Heart right ventricle (tissue), 16 donors: ENCODE results near the gene ACAP3. TPM values are rescaled to one million over a fixed set of nuclear protein-coding genes. Genes with fewer than 3 reads are reported as not detected.

Experiments
- ATAC-seq, 8 donors: fragments of 200-7000 bp; cut with Tn5 transposase; one replicate each; pipeline ENCODE4 v1.9.1; 2020; ENCODE audit warnings: mild to moderate bottlenecking in 8 of 8, moderate library complexity in 8 of 8, moderate number of reproducible peaks in 1 of 8
- DNase-seq, 2 donors: peaks; one replicate each; pipeline ENCODE4 v3.0.0-alpha.2; 2020
- H3K27ac ChIP-seq, 10 donors: fragments of 200-600 bp; sonication (generic) in 2 of 10; one replicate each; pipeline versions ENCODE4 v1.5.0 to v1.8.0; 2020 to 2022; ENCODE audit warnings: mild to moderate bottlenecking in 3 of 10
- H3K27me3 ChIP-seq, 7 donors: fragments of 200-600 bp; one replicate each; pipeline ENCODE4 v1.8.0; 2021 to 2022; ENCODE audit warnings: mild to moderate bottlenecking in 2 of 7
- H3K36me3 ChIP-seq, 9 donors: fragments of 200-600 bp; sonication (generic) in 1 of 9; one replicate each; pipeline versions ENCODE4 v1.5.0 to v1.8.0; 2020 to 2022; ENCODE audit warnings: mild to moderate bottlenecking in 2 of 9
- H3K4me1 ChIP-seq, 9 donors: fragments of 200-600 bp; sonication (generic) in 1 of 9; one replicate each; pipeline versions ENCODE4 v1.5.0 to v1.8.0; 2020 to 2022; ENCODE audit warnings: mild to moderate bottlenecking in 4 of 9
- H3K4me3 ChIP-seq, 10 donors: fragments of 200-600 bp; sonication (generic) in 2 of 10; one replicate each; pipeline versions ENCODE4 v1.5.0 to v1.8.0; 2020 to 2022; ENCODE audit warnings: mild to moderate bottlenecking in 7 of 10, moderate library complexity in 2 of 10
- H3K9me3 ChIP-seq, 11 donors: fragments of 200-600 bp in 10 of 11; sonication (generic) in 2 of 11; one replicate each; pipeline versions ENCODE4 v1.5.0 to v1.8.0; 2013 to 2022; ENCODE audit warnings: mild to moderate bottlenecking in 2 of 11, control low read depth in 1 of 11, moderate library complexity in 1 of 11
- WGBS, 2 donors: extraction: QIAGEN DNeasy Blood & Tissue Kit; methylation state at CpG; one replicate each; pipeline ENCODE4 v1.1.7; 2013; ENCODE audit warnings: inconsistent platforms in 1 of 2; 5-methylcytosine and 5-hydroxymethylcytosine counted together
- intact Hi-C, 10 donors: fragments of 100-400 bp; cut with DNase I; formaldehyde crosslinking; loops; one replicate each; pipeline versions ENCODE4 v1.11.1 to v1.14.2; 2022
- polyA plus RNA-seq, 2 donors: library from polyadenylated mRNA; stranded (reverse); fragments of 200-250 nt; gene quantifications; one replicate each; pipeline ENCODE4 v1.2.3, GENCODE V29; 2013
- total RNA-seq, 10 donors: library from RNA; stranded (reverse); fragmentation: NEBNext Ultra II Directional in 3 of 10; extraction: Animal tissue kit (Norgen Biotek cat#: 25700) in 3 of 10; gene quantifications; one replicate each; pipeline versions ENCODE4 v1.2.1 to v1.2.4, GENCODE V29; 2021 to 2023
- TF ChIP-seq, protein P1 (sequence below), 9 donors: fragments of 200-600 bp; sonication (generic) in 2 of 9; IDR thresholded peaks; one replicate each; pipeline versions ENCODE4 v1.5.0 to v1.8.0; 2021 to 2022; ENCODE audit warnings: antibody characterized with exemption in 9 of 9, mild to moderate bottlenecking in 5 of 9, moderate library complexity in 1 of 9
- donor health status: Arrhythmogenic right ventricular cardiomyopathy.
- donor health status: ischemic (EF 13 %, LVEDD 7.1; RV severe dilation, severe dysfunction).
- donor health status: healthy with polysubstance abuse.
- donor health status: DM: no; HTN: yes; CAD: no.
- donor health status: DM: no; HTN: no; CAD: no.
- donor health status: ischemic (EF 25% LVEDD 6.9; RV normal size, moderate dysfunction).
- donor health status: ischemic (EF 25% LVEDD 5.7; RV mildly dilated, moderate dysfunction).
- donor health status: healthy.
- donor health status: DM: yes; HTN: yes; CAD: no.
- donor health status: Ischemic cardiomyopathy.
- donor health status: ischemic (EF 35%, LVEDD 5.7; RV mildly dilated, moderate dysfunction).
- donor health status: nonischemic (EF 11% LVEDD 7.7; RV severe dilation, severe dysfunction).
- donor health status: DM: yes; HTN: yes; CAD: no.
- donor health status: PGD.
- donor health status: ischemic (EF 29% LVEDD 5.4; RV normal size, mild dysfunction).
- donor health status: nonischemic (EF 23%, LVEDD 6.1; RV moderate dilation, normal function).

Gene ACAP3
- total and polyA plus RNA-seq, 12 donors = 22.2 to 152 (median 30.4) TPM

DNA sequence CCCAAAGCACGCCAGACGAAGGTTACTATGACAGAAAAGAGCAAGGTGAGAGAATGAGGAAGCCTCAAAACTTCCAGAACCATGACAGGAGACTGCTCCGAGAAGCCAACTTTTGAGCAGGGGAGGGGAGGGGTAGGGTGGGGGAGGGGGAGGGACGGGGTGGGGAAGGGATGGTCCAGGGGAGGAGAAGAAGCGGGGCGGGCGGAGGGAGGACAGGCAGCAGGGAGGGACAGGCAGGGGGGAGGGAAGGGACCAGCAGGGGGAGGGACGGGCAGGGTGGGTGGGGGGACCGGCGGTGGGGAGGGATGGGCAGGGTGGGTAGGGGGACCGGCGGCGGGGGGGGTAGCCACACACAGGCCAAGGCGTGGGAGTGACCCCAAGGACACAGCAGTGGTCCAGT is 14.7 kb upstream of the ACAP3 start:
- intact Hi-C loops = no loop called here

DNA sequence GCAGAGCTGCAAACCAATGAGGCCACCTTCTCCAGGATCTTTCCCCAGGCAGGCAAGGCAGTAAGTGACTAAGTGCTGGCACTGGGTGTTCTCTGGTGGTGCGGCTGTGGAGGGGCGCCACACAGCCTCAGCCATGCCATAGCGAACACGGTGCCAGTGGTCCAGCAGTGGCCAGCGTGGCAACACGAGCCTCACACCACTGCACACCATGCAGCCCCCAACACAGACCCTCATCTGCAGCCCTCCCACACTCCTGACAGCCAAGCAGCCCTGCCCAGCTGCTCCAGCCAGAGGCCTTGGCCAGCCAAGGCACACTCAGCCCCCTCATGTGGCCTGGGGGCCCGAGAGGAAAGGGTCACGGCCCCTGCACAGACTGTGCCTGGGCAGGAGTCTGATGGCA is 13.7 kb upstream of the ACAP3 start:
- Histone ChIP-seq H3K27ac (peak overlapping the region in 2 of 10 donors; percentile 4 to 10), H3K4me1 (peaks cover 10 to 69% (median 53%) of the 10 kb centered on the region in 9 donors)
- intact Hi-C loops = no loop called here

More for the DNA sequence above, 14.7 kb upstream of the ACAP3 start:
- WGBS, 2 donors = 86 to 87% methylated on average over 10 to 14 of the region's 14 CpGs
- no peaks in the 10 kb centered on the region for H3K27me3 ChIP-seq
- TF ChIP-seq, protein P1, sequence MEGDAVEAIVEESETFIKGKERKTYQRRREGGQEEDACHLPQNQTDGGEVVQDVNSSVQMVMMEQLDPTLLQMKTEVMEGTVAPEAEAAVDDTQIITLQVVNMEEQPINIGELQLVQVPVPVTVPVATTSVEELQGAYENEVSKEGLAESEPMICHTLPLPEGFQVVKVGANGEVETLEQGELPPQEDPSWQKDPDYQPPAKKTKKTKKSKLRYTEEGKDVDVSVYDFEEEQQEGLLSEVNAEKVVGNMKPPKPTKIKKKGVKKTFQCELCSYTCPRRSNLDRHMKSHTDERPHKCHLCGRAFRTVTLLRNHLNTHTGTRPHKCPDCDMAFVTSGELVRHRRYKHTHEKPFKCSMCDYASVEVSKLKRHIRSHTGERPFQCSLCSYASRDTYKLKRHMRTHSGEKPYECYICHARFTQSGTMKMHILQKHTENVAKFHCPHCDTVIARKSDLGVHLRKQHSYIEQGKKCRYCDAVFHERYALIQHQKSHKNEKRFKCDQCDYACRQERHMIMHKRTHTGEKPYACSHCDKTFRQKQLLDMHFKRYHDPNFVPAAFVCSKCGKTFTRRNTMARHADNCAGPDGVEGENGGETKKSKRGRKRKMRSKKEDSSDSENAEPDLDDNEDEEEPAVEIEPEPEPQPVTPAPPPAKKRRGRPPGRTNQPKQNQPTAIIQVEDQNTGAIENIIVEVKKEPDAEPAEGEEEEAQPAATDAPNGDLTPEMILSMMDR (IDR thresholded peaks at IDR 0.05) = no peak
- H3K27ac ChIP-seq = no peak overlapping the region
- peaks cover 0 to 54% (median 15%) of the 10 kb centered on the region in 9 donors for H3K36me3 ChIP-seq
- H3K4me1 ChIP-seq = peaks cover 11 to 77% (median 51%) of the 10 kb centered on the region in 9 donors
- DNase-seq = no peak
- ATAC-seq = no peak
- no peaks in the 10 kb centered on the region for H3K9me3 ChIP-seq
- H3K4me3 ChIP-seq = no peak overlapping the region

DNA sequence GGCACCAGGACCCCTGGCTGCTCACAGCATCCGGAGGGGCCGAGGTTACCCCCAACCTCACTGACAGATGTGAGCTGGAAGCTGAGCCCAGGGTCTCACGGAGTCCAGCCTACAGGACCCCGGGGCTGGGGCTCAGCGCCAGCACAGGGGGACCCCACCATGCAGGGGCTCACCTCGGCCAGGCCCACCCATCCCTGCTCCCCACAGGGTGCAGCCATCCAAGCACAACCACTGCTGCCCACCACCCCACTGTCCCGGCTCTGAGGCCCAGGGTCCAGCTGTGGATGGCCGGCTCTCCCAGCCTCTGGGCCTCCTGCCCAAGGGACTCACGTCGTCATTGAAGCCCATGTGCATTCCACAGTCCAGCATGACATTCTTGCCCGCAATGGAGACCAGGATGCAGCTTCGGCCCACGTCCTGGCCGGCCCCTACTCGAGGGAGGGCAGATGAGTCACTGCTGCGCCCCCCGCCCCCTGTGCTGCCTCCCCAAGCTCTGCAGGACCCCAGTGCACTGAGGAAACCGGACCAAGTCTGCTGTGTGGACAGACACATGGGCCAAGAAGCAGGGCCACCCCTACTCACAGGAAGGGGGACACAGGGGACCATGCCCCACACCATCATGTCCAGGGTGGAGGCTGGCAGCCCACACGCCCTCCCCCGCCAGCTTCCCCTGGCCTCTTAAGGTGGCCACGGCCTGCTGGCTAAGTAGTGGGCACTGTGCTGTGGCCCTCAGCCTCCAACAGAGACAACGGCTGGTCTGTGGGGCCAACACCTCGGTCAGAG is 13.1 kb upstream of the ACAP3 start:
- Histone ChIP-seq H3K27ac (peak overlapping the region in 2 of 10 donors; percentile 4 to 10), H3K9me3 (no peaks in the 10 kb centered on the region), H3K4me3 (no peak overlapping the region), H3K4me1 (peaks cover 5 to 62% (median 47%) of the 10 kb centered on the region in 9 donors), H3K27me3 (no peaks in the 10 kb centered on the region), H3K36me3 (peaks cover 0 to 62% (median 17%) of the 10 kb centered on the region in 9 donors)
- DNase-seq (no peak), ATAC-seq (no peak)
- TF ChIP-seq, protein P1 (IDR thresholded peaks at IDR 0.05) = no peak
- intact Hi-C loops = no loop called here
- 69 to 73% methylated on average over 23 of the region's 23 CpGs for WGBS, 2 donors

More for the DNA sequence above, 13.7 kb upstream of the ACAP3 start:
- peaks cover 0 to 56% (median 13%) of the 10 kb centered on the region in 9 donors for H3K36me3 ChIP-seq
- TF ChIP-seq, protein P1 (IDR thresholded peaks at IDR 0.05) = no peak
- WGBS, 2 donors = 87 to 89% methylated on average over 8 of the region's 8 CpGs
- no peak overlapping the region for H3K4me3 ChIP-seq
- no peaks in the 10 kb centered on the region for H3K9me3 ChIP-seq
- ATAC-seq (no peak), DNase-seq (no peak)
- H3K27me3 ChIP-seq = no peaks in the 10 kb centered on the region

DNA sequence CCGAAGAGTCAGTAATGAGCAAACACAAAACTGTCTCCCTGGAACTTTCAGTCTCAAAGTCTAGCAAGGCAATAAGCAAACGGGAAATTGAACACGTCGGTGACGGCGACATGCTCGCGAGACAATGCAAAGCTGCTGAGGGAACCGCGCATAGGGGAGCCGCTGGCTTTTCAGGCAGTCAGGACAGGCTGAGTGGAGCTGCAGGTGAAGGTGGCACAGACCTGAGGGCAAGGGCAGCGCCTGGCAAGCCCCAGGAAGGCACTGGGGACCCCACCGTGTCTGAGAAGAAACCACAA is 11.9 kb upstream of the ACAP3 start:
- intact Hi-C loops = no loop called here
- ATAC-seq (no peak), DNase-seq (no peak)
- TF ChIP-seq, protein P1 (IDR thresholded peaks at IDR 0.05) = no peak
- WGBS, 2 donors = 87 to 95% methylated on average over 13 of the region's 13 CpGs
- peak overlapping the region in 1 of 10 donors; percentile 6 for H3K27ac ChIP-seq
- H3K27me3 ChIP-seq = no peaks in the 10 kb centered on the region
- H3K4me3 ChIP-seq = no peak overlapping the region
- peaks cover 0 to 52% (median 38%) of the 10 kb centered on the region in 9 donors for H3K4me1 ChIP-seq
- no peaks in the 10 kb centered on the region for H3K9me3 ChIP-seq
- peaks cover 0 to 71% (median 17%) of the 10 kb centered on the region in 9 donors for H3K36me3 ChIP-seq
